MM.1S (cell line): ENCODE results near the gene C2orf69.

Experiments
- EZH2 ChIP-seq: fragments of 300-600 bp; sonication (generic); optimal IDR thresholded peaks from 2 replicates; pipeline ENCODE3; 2017; ENCODE audit warnings: low read depth, mild to moderate bottlenecking, antibody characterized with exemption, low read length, mixed read lengths
- TF ChIP-seq, protein P1 (sequence below): fragments of 300-600 bp; sonication (generic); IDR thresholded peaks from 2 replicates; pipeline ENCODE4 v1.5.1; 2016; ENCODE audit warnings: antibody characterized with exemption, low read length, mixed read lengths

DNA sequence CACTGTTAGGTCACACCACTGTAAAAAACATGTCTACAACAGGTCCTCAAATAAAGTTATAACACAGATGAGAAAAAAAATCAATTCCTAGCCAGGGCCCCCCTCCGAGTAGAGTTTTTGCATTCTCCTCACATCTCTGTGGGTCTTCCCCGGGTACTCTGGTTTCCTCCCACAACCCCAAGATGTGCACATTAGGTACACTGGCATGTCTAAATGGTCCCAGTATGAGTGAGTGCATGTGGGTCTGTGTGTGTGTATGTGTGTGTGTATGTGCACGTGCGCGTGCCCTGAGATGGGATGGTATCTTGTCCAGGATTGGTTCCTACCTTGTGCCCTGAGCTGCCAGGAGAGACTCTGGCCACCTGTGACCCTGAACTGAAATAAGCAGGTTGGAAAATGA lies 39.3 kb downstream of the C2orf69 start:
- TF ChIP-seq, protein P1, sequence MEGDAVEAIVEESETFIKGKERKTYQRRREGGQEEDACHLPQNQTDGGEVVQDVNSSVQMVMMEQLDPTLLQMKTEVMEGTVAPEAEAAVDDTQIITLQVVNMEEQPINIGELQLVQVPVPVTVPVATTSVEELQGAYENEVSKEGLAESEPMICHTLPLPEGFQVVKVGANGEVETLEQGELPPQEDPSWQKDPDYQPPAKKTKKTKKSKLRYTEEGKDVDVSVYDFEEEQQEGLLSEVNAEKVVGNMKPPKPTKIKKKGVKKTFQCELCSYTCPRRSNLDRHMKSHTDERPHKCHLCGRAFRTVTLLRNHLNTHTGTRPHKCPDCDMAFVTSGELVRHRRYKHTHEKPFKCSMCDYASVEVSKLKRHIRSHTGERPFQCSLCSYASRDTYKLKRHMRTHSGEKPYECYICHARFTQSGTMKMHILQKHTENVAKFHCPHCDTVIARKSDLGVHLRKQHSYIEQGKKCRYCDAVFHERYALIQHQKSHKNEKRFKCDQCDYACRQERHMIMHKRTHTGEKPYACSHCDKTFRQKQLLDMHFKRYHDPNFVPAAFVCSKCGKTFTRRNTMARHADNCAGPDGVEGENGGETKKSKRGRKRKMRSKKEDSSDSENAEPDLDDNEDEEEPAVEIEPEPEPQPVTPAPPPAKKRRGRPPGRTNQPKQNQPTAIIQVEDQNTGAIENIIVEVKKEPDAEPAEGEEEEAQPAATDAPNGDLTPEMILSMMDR, result no peak
- TF ChIP-seq EZH2, result no peak
